Measurements from ENCODE around the gene POLR2I. TPM values are rescaled to one million over a fixed set of nuclear protein-coding genes. Genes with fewer than 3 reads are reported as not detected.

The POLR2I gene
- polyA plus RNA-seq, 1 donor from 2014 or later = 159 TPM

- no peaks in the 10 kb centered on the region for H3K9me3 ChIP-seq (ENCODE audit: low read length)
- H3K9ac ChIP-seq (ENCODE audit: low read length) = no peak overlapping the region
- no peak overlapping the region for H2AFZ ChIP-seq (ENCODE audit: low read depth, low read length)
- no peaks in the 10 kb centered on the region for H3K79me2 ChIP-seq (replicated peaks; ENCODE audit: insufficient read depth, low read length)
- TF ChIP-seq SMC3 (conservative IDR thresholded peaks at IDR 0.05; ENCODE audit: poor library complexity) (no peak), CTCF (IDR thresholded peaks at IDR 0.05; ENCODE audit: poor library complexity, severe bottlenecking) (no peak), REST (IDR thresholded peaks at IDR 0.05; ENCODE audit: borderline replicate concordance) (no peak), TAF1 (IDR thresholded peaks at IDR 0.05; ENCODE audit: low read depth) (no peak), EZH2 (IDR thresholded peaks at IDR 0.05; ENCODE audit: borderline replicate concordance, insufficient read depth, low read length, poor library complexity, severe bottlenecking) (no peak), RAD21 (conservative IDR thresholded peaks at IDR 0.05) (no peak), EP300 (conservative IDR thresholded peaks at IDR 0.05; ENCODE audit: poor library complexity, severe bottlenecking) (no peak), POLR2AphosphoS5 (IDR thresholded peaks at IDR 0.05) (no peak), MXI1 (conservative IDR thresholded peaks at IDR 0.05; ENCODE audit: poor library complexity, severe bottlenecking) (no peak)
- H3K27ac ChIP-seq (ENCODE audit: low read length) = no peak overlapping the region
- H3K27me3 ChIP-seq (ENCODE audit: insufficient read depth, low read depth, low read length) = no peaks in the 10 kb centered on the region
- H3K4me2 ChIP-seq (ENCODE audit: low read length) = no peak overlapping the region
- no peaks in the 10 kb centered on the region for H3K9me2 ChIP-seq (ENCODE audit: insufficient read depth, low read length)
- no peaks in the 10 kb centered on the region for H3F3A ChIP-seq (ENCODE audit: insufficient read depth, low read length, poor library complexity, severe bottlenecking)
- no peak overlapping the region for H3K4me3 ChIP-seq (ENCODE audit: low read length)
- no peaks in the 10 kb centered on the region for H4K20me1 ChIP-seq (ENCODE audit: insufficient read depth)
- no peaks in the 10 kb centered on the region for H3K36me3 ChIP-seq (ENCODE audit: insufficient read depth, low read length)
Measured at GRCh38 chr19:36090910-36091695, 23.6 kb downstream of the POLR2I start.

- Histone ChIP-seq H3K4me2 (ENCODE audit: low read length) (no peak overlapping the region), H3K9me3 (ENCODE audit: low read length) (no peaks in the 10 kb centered on the region), H3K79me2 (replicated peaks; ENCODE audit: insufficient read depth, low read length) (no peaks in the 10 kb centered on the region), H3K4me3 (ENCODE audit: low read length) (no peak overlapping the region), H3K36me3 (ENCODE audit: insufficient read depth, low read length) (no peaks in the 10 kb centered on the region), H3F3A (ENCODE audit: insufficient read depth, low read length, poor library complexity, severe bottlenecking) (no peaks in the 10 kb centered on the region), H4K20me1 (ENCODE audit: insufficient read depth) (no peaks in the 10 kb centered on the region), H3K27me3 (ENCODE audit: insufficient read depth, low read depth, low read length) (no peaks in the 10 kb centered on the region), H3K9ac (ENCODE audit: low read length) (no peak overlapping the region), H2AFZ (ENCODE audit: low read depth, low read length) (no peak overlapping the region), H3K9me2 (ENCODE audit: insufficient read depth, low read length) (no peaks in the 10 kb centered on the region), H3K27ac (ENCODE audit: low read length) (no peak overlapping the region)
- TF ChIP-seq TAF1 (IDR thresholded peaks at IDR 0.05; ENCODE audit: low read depth) (no peak), RAD21 (conservative IDR thresholded peaks at IDR 0.05) (no peak), EZH2 (IDR thresholded peaks at IDR 0.05; ENCODE audit: borderline replicate concordance, insufficient read depth, low read length, poor library complexity, severe bottlenecking) (no peak), CTCF (IDR thresholded peaks at IDR 0.05; ENCODE audit: poor library complexity, severe bottlenecking) (no peak), SMC3 (conservative IDR thresholded peaks at IDR 0.05; ENCODE audit: poor library complexity) (no peak), POLR2AphosphoS5 (IDR thresholded peaks at IDR 0.05) (no peak), REST (IDR thresholded peaks at IDR 0.05; ENCODE audit: borderline replicate concordance) (no peak), MXI1 (conservative IDR thresholded peaks at IDR 0.05; ENCODE audit: poor library complexity, severe bottlenecking) (no peak), EP300 (conservative IDR thresholded peaks at IDR 0.05; ENCODE audit: poor library complexity, severe bottlenecking) (no peak)
Measured at GRCh38 chr19:36089847-36090246, 24.8 kb downstream of the POLR2I start.

All from neural cell (in vitro differentiated cells).